IMR-90 (cell line): ENCODE measurements around the gene CDX1. TPM values are rescaled to one million over a fixed set of nuclear protein-coding genes. Genes with fewer than 3 reads are reported as not detected.

Source experiments
- ATAC-seq: fragments of 200-7000 bp; cut with Tn5 transposase; 2 replicates; pipeline ENCODE4 v1.9.1; 2020; ENCODE audit warnings: low read depth, mild to moderate bottlenecking, moderate library complexity
- BruUV-seq: library from RNA; stranded (reverse); fragments of 400-500 nt; replicated peaks from 2 replicates; lab custom pipeline; 2021; lab: Mats Ljungman, UMichigan
- CTCF ChIA-PET: fragments of 300-600 bp; formaldehyde crosslinking; extraction: SDS; loops from one replicate; lab custom pipeline; 2021; ENCODE audit warnings: antibody characterized with exemption; lab: Yijun Ruan, JAX
- POLR2A ChIA-PET: fragments of 300-600 bp; sonication (Branson Sonifier 250); formaldehyde crosslinking; loops from one replicate; lab custom pipeline; 2022; ENCODE audit warnings: antibody characterized with exemption; ENCODE audit not compliant: unreplicated experiment; lab: Charles Lee
- DNase-seq: peaks from one replicate; pipeline ENCODE4 v3.0.0; 2013
- H2AFZ ChIP-seq: replicated peaks from 2 replicates; pipeline ENCODE3; 2013; ENCODE audit warnings: low read length, mild to moderate bottlenecking; ENCODE audit not compliant: poor library complexity
- H2AK5ac ChIP-seq: 2 replicates; pipeline ENCODE4 v1.6.1; 2013; ENCODE audit warnings: low read depth, low read length, inconsistent platforms
- H2AK9ac ChIP-seq: replicated peaks from 2 replicates; pipeline ENCODE3; 2013; ENCODE audit warnings: mild to moderate bottlenecking, low read depth, low read length, moderate library complexity; ENCODE audit not compliant: poor library complexity
- H2BK120ac ChIP-seq: 2 replicates; pipeline ENCODE4 v1.6.1; 2013; ENCODE audit warnings: low read depth, low read length, inconsistent platforms
- H2BK15ac ChIP-seq: 3 replicates; pipeline ENCODE4 v1.6.1; 2013; ENCODE audit warnings: low read depth, low read length, inconsistent platforms
- H2BK20ac ChIP-seq: 2 replicates; pipeline ENCODE4 v1.6.1; 2013; ENCODE audit warnings: low read depth, mild to moderate bottlenecking, inconsistent platforms, low read length, moderate library complexity
- H2BK5ac ChIP-seq: 2 replicates; pipeline ENCODE4 v1.6.1; 2013; ENCODE audit warnings: mild to moderate bottlenecking, low read depth, low read length, inconsistent platforms; ENCODE audit not compliant: poor library complexity, severe bottlenecking
- H3K14ac ChIP-seq: replicated peaks from 2 replicates; pipeline ENCODE4 v1.6.1; 2013; ENCODE audit warnings: low read depth, low read length, inconsistent platforms
- H3K18ac ChIP-seq: 2 replicates; pipeline ENCODE4 v1.6.1; 2013; ENCODE audit warnings: low read depth, low read length, control low read depth
- H3K23ac ChIP-seq: 2 replicates; pipeline ENCODE4 v1.6.1; 2013; ENCODE audit warnings: low read depth, low read length, inconsistent platforms
- H3K27ac ChIP-seq: 2 replicates; pipeline ENCODE4 v1.5.1; 2013; ENCODE audit warnings: mild to moderate bottlenecking, control low read depth, low read length; ENCODE audit not compliant: insufficient read depth
- H3K27me3 ChIP-seq: 2 replicates; pipeline ENCODE4 v1.6.1; 2013; ENCODE audit warnings: low read length; ENCODE audit not compliant: control insufficient read depth, insufficient read depth
- H3K36me3 ChIP-seq: 2 replicates; pipeline ENCODE4 v1.6.1; 2013; ENCODE audit warnings: low read length, mixed read lengths; ENCODE audit not compliant: control insufficient read depth, insufficient read depth
- H3K4ac ChIP-seq: 2 replicates; pipeline ENCODE4 v1.6.1; 2013; ENCODE audit warnings: low read depth, low read length, inconsistent platforms
- H3K4me1 ChIP-seq: 2 replicates; pipeline ENCODE4 v1.6.1; 2013; ENCODE audit warnings: low read length, mixed read lengths; ENCODE audit not compliant: control insufficient read depth, insufficient read depth
- H3K4me2 ChIP-seq: 2 replicates; pipeline ENCODE4 v1.6.1; 2013; ENCODE audit warnings: low read depth, mild to moderate bottlenecking, control low read depth, low read length, moderate library complexity
- H3K4me3 ChIP-seq: 2 replicates; pipeline ENCODE4 v1.5.1; 2013; ENCODE audit warnings: low read depth, mild to moderate bottlenecking, control low read depth, low read length, moderate library complexity; ENCODE audit not compliant: insufficient read depth
- H3K56ac ChIP-seq: 2 replicates; pipeline ENCODE4 v1.6.1; 2013; ENCODE audit warnings: low read length, inconsistent platforms; ENCODE audit not compliant: insufficient read depth; ENCODE audit errors: extremely low read depth
- H3K79me1 ChIP-seq, 2 experiments: 2 replicates each; pipeline ENCODE4 v1.6.1; 2013; ENCODE audit warnings: low read length in 2 of 2, inconsistent platforms in 1 of 2, low read depth in 1 of 2
- H3K9ac ChIP-seq: 2 replicates; pipeline ENCODE4 v1.6.1; 2013; ENCODE audit warnings: low read depth, low read length, control low read depth
- H3K9me1 ChIP-seq: 2 replicates; pipeline ENCODE4 v1.6.1; 2013; ENCODE audit warnings: low read length, inconsistent platforms; ENCODE audit not compliant: insufficient read depth
- H3K9me3 ChIP-seq: 2 replicates; pipeline ENCODE4 v1.6.1; 2013; ENCODE audit warnings: low read length; ENCODE audit not compliant: control insufficient read depth, insufficient read depth
- H4K20me1 ChIP-seq: 2 replicates; pipeline ENCODE4 v1.6.1; 2013; ENCODE audit warnings: low read length, inconsistent platforms; ENCODE audit not compliant: insufficient read depth
- H4K5ac ChIP-seq: 2 replicates; pipeline ENCODE4 v1.6.1; 2013; ENCODE audit warnings: mild to moderate bottlenecking, low read depth, low read length, control low read depth
- H4K8ac ChIP-seq, 2 experiments: 2 replicates each; pipeline ENCODE4 v1.6.1; 2013; ENCODE audit warnings: low read depth in 2 of 2, low read length in 2 of 2, control low read depth in 1 of 2, inconsistent platforms in 1 of 2
- H4K91ac ChIP-seq: 2 replicates; pipeline ENCODE4 v1.6.1; 2013; ENCODE audit warnings: low read depth, low read length, inconsistent platforms; ENCODE audit not compliant: insufficient read depth
- MAFK ChIP-seq: IDR thresholded peaks from 2 replicates; pipeline ENCODE4 v1.6.1; 2012; ENCODE audit warnings: low read depth, low read length, improper control_type of control experiment
- WGBS, 2 experiments: methylation state at CpG; one replicate each; pipeline versions ENCODE4 v1.1.5 to v1.1.7; 2013; ENCODE audit warnings: missing lambda C conversion rate in 2 of 2; ENCODE audit not compliant: insufficient read length in 1 of 2; ENCODE audit errors: extremely low coverage in 2 of 2; 5-methylcytosine and 5-hydroxymethylcytosine counted together
- dilution Hi-C: fragments of 300-500 bp; cut with HindIII; formaldehyde crosslinking; loops from one replicate; pipeline ENCODE4 v1.14.3; 2018; ENCODE audit warnings: low sequenced_read_pairs; ENCODE audit not compliant: unreplicated experiment
- in situ Hi-C: fragments of 300-500 bp; cut with MboI; formaldehyde crosslinking; loops from 3 replicates; pipeline ENCODE4 v1.14.3; 2019; ENCODE audit warnings: low sequenced_read_pairs, inconsistent platforms, mixed read lengths
- intact Hi-C: fragments of 100-400 bp; cut with micrococcal nuclease; formaldehyde crosslinking; loops from 2 replicates; pipeline ENCODE4 v1.10.0; 2022
- polyA plus RNA-seq, 3 experiments: library from polyadenylated mRNA; depleted of rRNA; stranded (reverse); fragments of >200 nt; gene quantifications; 2 replicates each; pipeline ENCODE4 v1.2.3, GENCODE V29; 2012; ENCODE audit warnings: low replicate concordance in 1 of 3
- total RNA-seq: library from RNA; depleted of rRNA; stranded (reverse); fragments of >200 nt; gene quantifications from 2 replicates; pipeline ENCODE4 v1.2.3, GENCODE V29; 2012

CDX1 gene
- total and polyA plus RNA-seq, 2 of the 4 experiments (the other 2 are of a cell fraction), result 0.18 to 0.24 TPM

DNA sequence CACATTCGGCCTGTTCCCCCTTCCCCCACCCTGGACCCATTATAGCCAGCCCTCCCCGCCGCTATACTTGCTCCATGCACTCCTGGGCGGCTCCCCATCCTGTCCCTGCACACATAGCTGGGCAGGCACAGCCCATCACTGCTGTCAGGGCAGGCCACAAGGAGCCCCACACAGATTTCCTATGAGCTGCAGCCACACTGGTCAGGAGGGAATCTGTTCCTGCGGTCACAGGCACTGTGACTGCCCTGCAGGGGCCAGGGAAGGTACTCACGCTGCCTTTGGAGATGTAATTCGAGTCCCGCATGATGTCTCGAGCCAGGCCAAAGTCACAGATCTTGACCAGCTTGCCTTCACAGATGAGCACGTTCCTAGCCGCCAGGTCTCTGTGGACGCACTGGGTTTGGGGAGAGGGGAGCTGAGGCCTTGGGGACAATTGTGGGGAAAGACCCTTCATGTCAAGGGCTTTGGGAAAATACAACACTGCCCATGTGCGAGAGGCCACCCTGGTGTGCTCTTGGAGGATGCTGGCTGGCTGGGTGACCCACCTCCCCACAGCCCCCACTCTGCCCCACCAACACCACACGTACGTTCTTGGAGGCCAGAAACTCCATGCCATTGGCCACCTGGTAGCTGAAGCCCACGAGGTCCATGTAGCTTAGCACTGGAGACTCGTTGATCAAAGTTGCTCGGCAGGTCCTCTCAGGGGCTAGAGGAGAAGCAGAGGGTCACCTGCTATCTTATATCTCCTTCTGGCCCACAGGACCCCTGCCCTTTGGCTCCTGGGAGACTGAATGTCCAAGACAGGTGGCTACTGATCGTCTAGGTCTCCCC, 45.7 kb upstream of the CDX1 start:
- WGBS, 2 experiments, result 84% methylated on average over 6 of the region's 19 CpGs; no CpG with 5 or more reads in 1 of the 2 experiments
- no peak for ATAC-seq
- Histone ChIP-seq H3K4me3 (no peak overlapping the region), H3K27me3 (no peaks in the 10 kb centered on the region), H2AFZ (no peak overlapping the region), H3K9ac (no peak overlapping the region), H4K8ac (no peak overlapping the region), H4K5ac (no peak overlapping the region), H3K18ac (no peak overlapping the region), H2BK120ac (no peak overlapping the region), H3K14ac (no peak overlapping the region), H3K56ac (no peak overlapping the region), H3K23ac (no peak overlapping the region), H3K9me1 (no peaks in the 10 kb centered on the region), H3K9me3 (no peaks in the 10 kb centered on the region), H2AK5ac (no peak overlapping the region), H3K36me3 (peaks cover 93% of the 10 kb centered on the region), H2BK20ac (no peak overlapping the region), H2AK9ac (peak overlapping the region; percentile 34), H3K79me1 (peaks cover 17 to 43% of the 10 kb centered on the region in 2 experiments; a peak in 3 of 4 replicates), H3K4me1 (no peaks in the 10 kb centered on the region), H2BK15ac (no peak overlapping the region), H3K4me2 (no peak overlapping the region), H2BK5ac (no peak overlapping the region), H3K4ac (no peak overlapping the region), H3K27ac (no peak overlapping the region), H4K20me1 (no peaks in the 10 kb centered on the region), H4K91ac (no peak overlapping the region)
- in situ Hi-C loops, result no loop called here
- ChIA-PET POLR2A (no interaction called here), CTCF (no interaction called here)
- intact Hi-C loops, result no loop called here
- no peak for DNase-seq
- BruUV-seq, result no TSS peak
- TF ChIP-seq MAFK, result no peak
- dilution Hi-C loops, result no loop called here
